Measurements from ENCODE around the gene KCNH8.

The KCNH8 gene

GRCh38 chr3:19485267-19485666 lies 337.0 kb downstream of the KCNH8 start:
- no peak for DNase-seq (ENCODE audit: low spot score)
- H3K4me3 ChIP-seq = no peak overlapping the region
- no peak overlapping the region for H3K27ac ChIP-seq
- TF ChIP-seq CTCF (IDR thresholded peaks at IDR 0.05) = no peak

DNA sequence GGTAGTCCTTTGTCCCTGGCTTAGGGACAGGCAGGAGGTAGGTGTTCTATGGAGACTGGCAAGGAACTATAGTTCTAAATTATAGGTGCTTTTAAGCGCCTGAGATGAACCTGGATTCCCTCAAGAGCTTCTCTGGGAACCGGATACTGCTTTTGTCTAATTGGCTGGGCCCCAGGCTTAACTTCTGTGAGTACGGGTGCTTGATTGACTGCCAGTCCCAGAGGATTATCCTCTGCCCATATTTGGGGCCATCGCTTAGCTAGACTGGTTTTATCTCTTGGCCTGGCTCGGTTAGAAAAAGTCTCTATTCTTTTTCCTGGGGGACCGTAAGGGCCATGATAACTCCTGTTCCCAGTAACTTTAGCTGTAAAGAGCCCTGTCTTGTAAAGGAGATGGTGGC lies 339.1 kb downstream of the KCNH8 start:
- no peak overlapping the region for H3K4me3 ChIP-seq
- H3K27ac ChIP-seq = no peak overlapping the region
- no peak for DNase-seq (ENCODE audit: low spot score)
- TF ChIP-seq CTCF (IDR thresholded peaks at IDR 0.05) = no peak

- no peak overlapping the region for H3K27ac ChIP-seq
- no peak for DNase-seq (ENCODE audit: low spot score)
- no peak for TF ChIP-seq CTCF (IDR thresholded peaks at IDR 0.05)
- no peak overlapping the region for H3K4me3 ChIP-seq
Observed at GRCh38 chr3:19488939-19489338, 340.6 kb downstream of the KCNH8 start.

- no peak for DNase-seq (ENCODE audit: low spot score)
- TF ChIP-seq CTCF (IDR thresholded peaks at IDR 0.05) = no peak
Observed at GRCh38 chr3:19489936-19490335, 341.6 kb downstream of the KCNH8 start.

DNA sequence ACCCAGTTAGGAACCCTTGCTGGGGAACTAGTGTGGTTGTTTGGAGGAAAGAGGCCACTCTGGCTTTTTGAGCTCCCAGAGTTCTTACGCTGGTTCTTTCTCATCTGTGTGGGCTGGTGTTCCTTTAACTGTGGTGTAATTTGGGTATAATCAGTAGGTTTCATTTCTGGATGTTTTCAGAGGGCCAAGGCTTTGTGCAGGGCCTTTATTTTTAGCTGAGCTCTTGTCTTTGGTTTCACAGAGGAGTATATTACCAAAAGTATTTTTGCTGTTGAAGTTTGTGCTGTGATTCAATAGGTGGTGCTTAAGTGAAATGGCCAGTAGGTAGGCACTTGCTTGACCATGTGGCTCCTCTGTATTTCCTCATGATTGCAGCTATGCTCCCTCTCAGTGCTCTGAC lies 357.9 kb downstream of the KCNH8 start:
- TF ChIP-seq CTCF (IDR thresholded peaks at IDR 0.05) = no peak
- no peak for DNase-seq (ENCODE audit: low spot score)
- Histone ChIP-seq H3K4me3 (no peak overlapping the region), H3K27ac (no peak overlapping the region)

More at GRCh38 chr3:19489936-19490335, 341.6 kb downstream of the KCNH8 start:
- Histone ChIP-seq H3K4me3 (no peak overlapping the region), H3K27ac (no peak overlapping the region)

DNA sequence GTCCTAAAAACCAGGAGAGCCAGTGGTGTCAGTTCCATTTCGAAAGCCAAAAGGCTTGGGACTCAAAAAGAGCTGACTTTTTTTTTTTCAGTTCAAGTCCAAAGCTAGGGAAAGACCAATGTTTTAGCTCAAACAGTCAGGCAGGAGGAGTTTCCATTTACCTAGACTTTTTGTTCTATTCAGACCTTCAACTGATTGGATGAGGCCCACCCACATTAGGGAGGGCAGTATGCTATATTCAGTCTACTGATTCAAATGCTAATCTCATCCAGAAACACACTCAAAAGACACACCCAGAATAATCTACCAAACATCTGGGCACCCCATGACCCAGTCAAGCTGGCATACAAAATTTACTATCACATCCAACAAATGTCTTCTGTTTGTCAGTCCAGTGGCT lies 374.0 kb downstream of the KCNH8 start:
- Histone ChIP-seq H3K4me3 (no peak overlapping the region), H3K27ac (no peak overlapping the region)
- no peak for DNase-seq (ENCODE audit: low spot score)
- TF ChIP-seq CTCF (IDR thresholded peaks at IDR 0.05) = no peak

DNA sequence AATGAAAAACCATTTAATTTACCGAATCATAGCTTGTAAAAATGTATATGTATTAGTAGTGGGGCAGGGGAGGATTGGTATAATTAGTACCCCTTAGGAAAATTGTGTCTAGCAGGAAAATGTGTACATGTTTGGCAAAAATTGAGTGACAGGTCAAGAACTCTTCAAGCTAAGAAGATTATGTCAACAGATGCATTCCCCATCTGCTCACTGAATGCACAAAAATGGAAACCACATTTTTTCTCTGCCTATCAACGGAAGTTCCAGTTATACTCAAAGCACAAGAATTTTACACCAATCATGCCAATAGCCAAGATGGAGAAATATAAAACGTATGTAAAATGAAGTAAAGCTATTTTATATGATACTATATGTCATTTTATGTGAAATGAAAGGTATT lies 377.8 kb downstream of the KCNH8 start:
- Histone ChIP-seq H3K27ac (no peak overlapping the region), H3K4me3 (no peak overlapping the region)
- no peak for DNase-seq (ENCODE audit: low spot score)
- TF ChIP-seq CTCF (IDR thresholded peaks at IDR 0.05) = no peak
